ENCODE measurements around the gene CKM.
"Not testable (repeated sequence)": the region's sequence is repeated elsewhere in the genome, so short reads cannot be mapped to it uniquely, and the experiment has no call there.

CKM gene

DNA sequence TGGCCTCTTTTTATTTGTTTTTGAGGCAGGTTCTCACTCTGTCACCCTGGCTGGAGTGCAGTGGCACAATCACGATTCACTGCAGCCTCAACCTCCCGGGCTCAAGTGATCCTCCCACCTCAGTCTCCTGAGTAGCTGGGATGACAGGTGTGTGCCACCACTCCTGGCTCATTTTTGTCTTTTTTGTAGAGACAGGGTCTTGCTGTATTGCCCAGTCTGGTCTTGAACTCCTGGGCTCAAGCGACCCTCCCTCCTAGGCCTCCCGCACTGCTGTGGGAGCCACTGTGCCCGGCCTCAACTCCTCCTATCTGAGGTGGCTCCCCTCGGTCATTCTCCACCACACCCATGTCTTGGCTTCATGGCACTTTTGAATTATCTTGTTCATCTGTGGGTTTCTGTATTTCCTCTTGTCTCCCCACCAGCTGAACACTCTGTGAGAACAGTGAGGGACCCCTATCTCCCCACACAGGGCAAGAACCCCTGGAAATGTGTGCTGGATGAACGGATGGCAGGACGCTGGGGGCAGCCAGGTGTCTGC lies 7.9 kb downstream of the CKM start:
- DNase-seq, result peak; percentile 34

DNA sequence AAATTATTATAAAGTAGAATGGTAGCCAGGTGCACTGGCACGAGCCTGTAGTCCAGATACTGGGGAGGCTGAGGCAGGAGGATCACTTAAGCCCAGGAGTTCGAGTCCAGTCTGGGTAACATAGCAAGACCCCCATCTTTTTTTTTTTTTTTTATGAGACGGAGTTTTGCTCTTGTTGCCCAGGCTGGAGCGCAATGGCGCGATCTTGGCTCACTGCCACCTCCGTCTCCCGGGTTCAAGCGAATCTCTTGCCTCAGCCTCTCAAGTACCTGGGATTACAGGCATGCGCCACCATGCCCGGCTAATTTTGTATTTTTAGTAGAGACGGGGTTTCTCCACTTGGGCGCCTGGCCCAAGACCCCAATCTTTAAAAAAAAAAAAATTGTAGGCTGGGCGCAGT lies 10.4 kb downstream of the CKM start:
- DNase-seq, result not testable (repeated sequence)

DNA sequence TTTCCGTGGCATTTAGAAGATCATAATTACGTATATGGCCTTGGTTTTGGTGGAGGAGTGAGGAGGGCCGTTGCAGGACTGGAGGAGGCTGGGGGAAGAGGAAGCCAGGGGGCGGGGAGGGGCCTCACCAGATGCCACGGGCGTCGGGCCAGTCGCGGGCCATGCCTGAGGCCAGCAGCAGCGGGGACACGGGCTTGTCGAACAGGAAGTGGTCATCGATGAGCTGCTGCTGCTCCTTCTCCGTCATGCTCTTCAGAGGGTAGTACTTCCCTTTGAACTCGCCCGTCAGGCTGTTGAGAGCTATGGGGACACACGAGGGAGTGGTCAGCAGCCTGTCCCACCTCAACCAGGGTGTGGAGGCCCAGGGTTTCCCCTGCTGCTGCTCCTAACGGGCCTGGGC lies 11.1 kb downstream of the CKM start:
- DNase-seq, result no peak

DNA sequence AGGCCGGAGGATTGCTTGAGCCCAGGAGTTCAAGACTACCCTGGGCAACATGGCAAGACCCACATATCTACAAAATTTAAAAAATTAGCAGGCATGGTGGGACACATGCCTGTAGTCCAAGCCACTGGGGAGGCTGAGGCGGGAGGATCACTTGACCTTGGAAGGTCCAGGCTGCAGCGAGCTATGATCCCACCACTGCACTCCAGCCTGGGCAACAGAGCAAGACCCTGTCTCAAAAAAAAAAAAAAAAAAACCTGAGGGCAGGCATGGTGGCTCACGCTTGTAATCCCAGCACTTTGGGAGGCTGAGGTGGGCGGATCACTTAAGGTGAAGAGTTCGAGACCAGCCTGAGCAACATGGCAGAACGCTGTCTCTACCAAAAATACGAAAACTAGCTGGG lies 13.4 kb downstream of the CKM start:
- not testable (repeated sequence) for DNase-seq

DNA sequence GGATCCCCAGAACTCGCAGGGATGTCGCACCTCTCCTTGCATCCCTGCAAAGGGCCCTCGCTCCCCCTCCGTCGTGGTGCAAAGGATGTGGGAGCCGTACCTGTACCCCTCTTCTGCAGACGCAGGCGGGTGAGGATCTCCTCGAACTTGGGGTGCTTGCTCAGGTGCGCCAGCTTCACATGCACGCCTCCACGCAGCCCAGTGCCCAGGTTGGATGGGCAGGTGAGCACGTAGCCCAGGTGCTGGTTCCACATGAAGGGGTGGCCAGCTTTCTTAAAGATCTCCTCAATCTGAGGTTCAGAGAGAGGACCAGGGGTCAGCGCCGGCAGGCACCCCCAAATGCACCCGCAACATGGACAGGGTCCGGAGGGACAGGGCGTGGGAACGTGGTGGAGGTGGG lies 15.3 kb downstream of the CKM start:
- no peak for DNase-seq

DNA sequence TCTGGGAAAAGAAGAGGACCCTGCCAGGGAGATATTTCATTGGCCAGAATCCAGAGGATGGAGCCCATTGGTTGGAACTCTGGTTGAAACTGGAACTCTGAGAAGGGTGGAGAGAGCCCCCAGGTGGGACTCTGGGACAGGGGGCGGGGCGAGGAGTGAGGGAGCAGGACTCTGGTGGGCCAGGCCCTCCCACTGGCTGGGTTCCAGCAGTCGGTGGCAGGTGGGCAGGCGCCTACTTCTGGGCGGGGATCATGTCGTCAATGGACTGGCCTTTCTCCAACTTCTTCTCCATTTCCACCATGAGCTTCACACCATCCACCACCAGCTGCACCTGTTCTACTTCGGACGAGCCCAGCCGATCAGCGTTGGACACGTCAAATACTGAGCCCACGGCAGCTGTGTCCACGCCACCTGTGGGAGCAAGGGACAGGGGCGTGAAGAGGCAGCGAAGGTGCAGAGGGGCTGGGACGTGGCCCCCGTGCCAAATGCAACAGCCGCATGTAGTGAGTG lies 16.1 kb downstream of the CKM start:
- DNase-seq, result no peak

DNA sequence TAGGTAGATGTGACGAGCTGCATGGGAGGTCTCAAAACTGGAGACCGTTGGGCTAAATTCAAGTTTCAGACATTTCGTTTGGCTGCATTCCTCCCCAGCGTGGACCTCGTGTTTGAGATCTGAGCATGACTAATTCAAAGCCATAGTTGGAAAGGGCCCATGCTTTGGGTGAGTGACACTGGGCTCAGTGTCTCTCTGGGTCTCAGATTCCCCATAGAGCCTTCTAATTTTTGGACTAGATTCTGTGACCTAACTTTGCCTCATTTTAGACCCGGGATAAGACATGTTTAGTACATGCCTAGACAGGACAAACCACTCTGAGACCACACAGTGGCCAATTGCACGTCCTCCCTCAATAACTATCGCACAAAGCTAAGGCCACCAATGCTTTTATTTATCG lies 16.6 kb downstream of the CKM start:
- DNase-seq, result no peak

DNA sequence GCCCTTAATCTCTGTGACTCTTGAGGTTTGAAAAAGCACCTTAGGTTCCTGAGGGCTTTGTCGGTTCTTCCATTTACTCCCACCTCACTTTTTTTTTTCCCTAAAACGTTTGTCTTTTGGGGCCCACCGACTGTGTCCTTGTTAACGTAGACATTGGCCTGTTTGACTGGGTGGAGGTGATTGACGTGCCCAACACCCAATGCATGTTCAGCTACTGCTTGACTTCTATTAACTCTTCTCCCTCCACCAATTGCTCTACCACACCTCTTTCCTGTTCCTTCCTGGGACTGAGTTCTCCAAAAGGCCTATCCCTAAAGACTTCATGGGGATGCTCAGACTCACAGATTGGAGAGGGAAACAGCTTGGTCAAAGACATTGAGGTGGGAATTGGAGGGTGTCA lies 17.3 kb downstream of the CKM start:
- DNase-seq, result no peak

DNA sequence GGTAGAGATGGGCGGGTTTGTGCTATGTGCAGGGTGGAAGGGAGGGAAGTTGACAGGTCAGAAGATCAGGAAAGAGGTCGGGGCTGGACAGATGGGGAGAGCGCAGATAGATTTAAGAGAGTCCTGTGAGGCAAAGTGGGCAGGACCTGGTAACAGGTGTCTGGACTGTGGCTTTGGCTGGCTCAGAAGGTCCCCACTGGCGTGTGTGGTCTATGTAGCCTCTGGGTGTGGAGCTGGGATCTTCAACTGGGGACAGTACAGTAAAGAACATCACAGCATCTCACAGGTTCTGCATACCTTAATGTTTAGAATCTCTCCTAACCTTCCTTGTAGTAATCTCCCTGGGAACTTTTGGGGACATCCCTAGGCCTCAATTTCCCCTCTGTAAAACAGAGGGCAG lies 17.7 kb downstream of the CKM start:
- no peak for DNase-seq

DNA sequence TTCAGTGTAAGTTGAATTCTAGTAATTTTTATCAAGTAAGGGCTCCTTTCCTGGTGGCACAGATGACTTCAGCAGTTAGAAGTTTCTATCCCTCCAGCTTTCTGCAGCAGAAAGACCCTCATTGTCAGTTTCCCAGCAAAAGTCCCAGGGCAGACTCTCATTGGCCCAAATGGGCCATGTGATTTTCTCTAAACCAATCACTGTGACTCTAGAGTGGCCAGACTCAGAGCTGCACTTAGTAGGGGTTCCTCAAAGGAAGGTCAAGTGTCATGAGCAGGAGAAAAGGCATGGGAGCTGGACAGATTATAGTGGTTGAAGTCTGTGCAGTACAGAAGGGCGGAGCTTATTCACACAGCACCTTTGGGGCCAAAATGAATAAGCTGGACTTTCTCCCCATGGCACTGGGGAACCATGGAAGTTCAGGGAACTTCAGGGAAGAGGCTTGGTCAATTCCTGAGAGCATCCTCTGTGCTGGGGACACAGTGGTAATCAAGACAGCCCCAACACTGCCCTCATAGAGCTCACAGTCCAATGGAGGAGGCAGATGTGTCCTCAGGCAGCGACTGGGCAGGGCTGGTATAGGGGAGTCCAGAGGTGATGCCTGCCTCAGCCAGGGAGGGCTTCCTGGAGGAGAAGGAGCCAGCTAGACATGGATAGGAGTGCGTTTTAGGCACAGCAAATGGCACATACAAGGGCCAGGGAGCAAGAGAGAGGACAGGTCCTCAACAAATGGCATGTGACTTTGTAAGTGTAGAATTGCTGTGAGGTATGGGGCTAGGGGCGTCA lies 18.3 kb downstream of the CKM start:
- DNase-seq, result no peak

DNA sequence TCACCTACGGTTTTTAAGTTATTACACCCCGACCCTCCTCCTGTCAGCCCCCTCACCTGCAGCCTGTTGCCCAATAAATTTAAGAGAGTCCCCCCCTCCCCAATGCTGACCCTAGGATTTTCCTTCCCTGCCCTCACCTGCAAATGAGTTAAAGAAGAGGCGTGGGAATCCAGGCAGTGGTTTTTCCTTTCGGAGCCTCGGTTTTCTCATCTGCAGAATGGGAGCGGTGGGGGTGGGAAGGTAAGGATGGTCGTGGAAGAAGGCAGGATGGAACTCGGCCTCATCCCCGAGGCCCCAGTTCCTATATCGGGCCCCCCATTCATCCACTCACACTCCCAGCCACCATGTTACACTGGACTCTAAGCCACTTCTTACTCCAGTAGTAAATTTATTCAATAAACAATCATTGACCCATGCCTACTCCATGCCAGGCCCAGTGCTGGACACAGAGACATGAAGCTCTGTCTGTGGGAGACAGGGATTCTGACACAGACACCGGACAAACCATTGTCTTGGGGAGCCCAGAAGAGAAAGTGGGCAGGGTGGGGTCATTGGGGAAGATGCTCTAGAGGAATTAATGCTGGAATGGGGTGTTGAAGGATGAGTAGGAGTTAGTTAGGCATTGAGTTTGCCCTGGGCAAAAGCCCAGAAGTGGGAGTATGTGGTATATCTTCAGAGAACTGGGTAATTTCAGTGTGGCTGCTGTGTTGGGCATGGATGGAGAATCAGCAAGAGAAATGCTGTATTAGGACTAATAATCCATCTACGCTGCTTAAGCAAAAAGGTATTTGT lies 19.2 kb downstream of the CKM start:
- no peak for DNase-seq

DNA sequence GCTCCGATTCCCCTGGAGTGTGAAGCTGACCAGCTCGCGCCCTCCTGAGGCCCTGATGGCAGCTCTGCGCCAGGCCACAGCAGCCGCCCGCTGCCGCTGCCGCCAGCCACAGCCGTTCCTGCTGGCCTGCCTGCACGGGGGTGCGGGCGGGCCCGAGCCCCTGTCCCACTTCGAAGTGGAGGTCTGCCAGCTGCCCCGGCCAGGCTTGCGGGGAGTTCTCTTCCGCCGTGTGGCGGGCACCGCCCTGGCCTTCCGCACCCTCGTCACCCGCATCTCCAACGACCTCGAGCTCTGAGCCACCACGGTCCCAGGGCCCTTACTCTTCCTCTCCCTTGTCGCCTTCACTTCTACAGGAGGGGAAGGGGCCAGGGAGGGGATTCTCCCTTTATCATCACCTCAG lies 20.3 kb downstream of the CKM start:
- no peak for DNase-seq

DNA sequence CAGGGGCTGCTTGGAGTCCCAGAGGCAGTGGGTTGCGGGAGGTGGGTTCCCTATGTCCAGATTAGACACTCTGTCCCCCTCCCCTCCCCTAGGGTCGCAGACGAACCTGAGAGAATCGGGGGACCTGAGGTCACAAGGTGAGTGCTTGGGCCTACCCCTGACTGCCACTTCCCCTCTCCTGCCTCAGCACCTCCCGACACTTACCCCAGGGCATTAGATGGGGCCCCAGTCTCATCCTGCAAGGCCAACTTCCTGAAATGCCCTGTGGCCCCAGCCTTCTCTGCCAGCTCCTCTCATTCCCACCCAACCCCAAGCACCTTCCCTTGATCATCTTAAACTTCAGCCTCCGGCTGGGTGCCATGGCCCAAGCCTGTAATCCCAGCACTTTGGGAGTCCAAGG lies 23.0 kb downstream of the CKM start:
- no peak for DNase-seq

DNA sequence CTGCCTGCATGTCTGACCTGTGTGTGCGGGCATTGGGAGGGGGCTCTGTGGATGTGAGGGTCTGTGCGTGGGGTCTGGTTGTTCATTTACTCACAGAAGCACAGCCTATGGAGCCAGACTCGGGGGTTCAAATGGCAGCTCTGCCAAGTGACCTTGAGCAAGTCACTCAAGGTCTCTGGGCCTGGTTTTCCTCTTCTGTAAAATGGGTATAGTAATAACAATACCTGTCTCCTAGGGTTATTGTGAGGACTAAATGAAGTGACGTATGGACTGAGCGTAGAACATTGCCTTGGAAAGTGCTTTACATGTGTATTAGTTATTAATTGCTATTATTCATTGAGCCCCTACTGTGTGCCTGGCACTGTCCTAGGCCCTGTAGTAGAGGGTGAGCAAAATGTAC lies 24.4 kb downstream of the CKM start:
- DNase-seq, result no peak

DNA sequence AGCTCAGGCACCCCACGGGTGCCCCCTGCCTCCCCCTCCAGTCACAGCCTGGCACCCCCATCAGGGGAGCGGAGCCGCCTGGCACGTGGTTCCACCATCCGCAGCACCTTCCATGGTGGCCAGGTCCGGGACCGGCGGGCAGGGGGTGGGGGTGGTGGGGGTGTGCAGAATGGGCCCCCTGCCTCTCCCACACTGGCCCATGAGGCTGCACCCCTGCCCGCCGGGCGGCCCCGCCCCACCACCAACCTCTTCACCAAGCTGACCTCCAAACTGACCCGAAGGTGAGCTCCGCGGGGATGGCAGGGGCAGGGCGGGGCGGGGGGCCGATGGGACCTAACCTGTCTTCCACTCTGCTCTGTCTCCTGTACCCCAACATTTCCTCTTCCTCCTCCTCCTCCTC lies 25.0 kb downstream of the CKM start:
- DNase-seq, result no peak

DNA sequence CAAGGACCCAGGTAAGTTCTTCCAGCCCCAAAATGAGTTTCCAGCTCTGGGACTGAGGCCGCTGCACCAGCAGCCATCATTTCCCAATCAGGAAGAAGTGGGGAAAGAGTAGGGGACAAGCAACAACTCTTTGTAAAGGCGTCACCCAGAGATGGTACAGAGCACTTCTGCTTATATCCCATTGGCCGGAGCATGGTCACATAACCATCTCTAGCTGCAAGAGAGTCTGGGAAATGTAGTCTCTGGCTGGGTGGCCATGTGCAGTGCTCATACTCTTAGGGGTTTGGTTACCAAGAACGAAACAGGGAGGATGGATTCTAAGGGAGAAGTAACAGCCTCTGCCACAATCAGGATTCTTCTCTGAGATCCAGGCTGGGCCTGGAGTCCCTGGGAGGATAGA lies 26.3 kb downstream of the CKM start:
- DNase-seq, result no peak

DNA sequence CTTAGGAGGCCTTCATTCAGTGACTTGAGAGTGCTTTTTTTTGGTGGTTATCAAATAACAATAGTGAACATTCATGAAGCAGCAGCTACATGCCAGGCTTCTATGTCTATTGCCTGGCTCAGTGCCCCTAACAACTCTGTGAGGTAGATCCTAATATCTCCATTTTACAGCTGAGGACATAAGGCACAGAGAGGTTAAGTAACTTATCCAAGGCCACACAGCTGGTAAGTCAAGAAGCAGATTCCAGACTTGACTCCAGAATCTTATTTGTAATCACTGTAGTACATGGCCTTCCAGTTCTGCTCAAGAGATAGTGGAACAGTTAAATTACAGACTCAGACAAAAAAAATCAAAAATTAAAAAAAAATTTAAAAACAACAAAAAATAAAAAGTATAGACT lies 26.8 kb downstream of the CKM start:
- DNase-seq, result no peak

DNA sequence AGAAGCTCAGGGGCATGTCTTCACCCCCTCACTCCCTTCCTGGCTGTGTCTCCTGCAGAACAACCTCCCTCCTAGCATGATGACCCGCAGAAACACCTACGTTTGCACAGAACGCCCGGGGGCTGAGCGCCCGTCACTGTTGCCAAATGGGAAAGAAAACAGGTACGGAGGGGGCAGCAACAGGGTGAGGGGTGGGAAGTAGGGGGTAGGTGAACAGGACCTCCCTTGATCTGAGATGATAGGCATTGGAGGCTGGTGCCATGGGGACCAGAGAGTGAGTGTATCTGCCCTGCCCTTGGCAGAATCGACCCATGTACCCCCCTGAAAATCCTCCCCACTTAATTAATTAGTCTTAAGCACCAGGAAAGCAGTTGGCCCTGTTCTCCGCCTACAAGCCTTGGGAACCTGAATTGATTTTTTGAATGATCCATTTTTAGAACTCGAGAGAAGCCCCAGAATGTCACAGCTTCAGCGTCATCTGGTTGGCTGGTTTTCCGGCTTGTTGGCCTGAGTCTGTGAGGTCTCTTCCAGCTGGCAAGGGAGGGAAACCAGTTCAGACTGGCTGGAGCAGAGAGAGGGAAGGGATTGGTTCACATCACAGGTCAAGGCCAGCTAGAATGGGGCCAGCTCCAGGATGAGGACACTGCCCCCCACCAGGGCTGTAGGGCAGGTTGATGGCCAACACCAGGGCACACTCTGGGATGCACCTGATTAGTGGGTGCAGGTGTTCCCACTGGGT lies 28.2 kb downstream of the CKM start:
- no peak for DNase-seq

DNA sequence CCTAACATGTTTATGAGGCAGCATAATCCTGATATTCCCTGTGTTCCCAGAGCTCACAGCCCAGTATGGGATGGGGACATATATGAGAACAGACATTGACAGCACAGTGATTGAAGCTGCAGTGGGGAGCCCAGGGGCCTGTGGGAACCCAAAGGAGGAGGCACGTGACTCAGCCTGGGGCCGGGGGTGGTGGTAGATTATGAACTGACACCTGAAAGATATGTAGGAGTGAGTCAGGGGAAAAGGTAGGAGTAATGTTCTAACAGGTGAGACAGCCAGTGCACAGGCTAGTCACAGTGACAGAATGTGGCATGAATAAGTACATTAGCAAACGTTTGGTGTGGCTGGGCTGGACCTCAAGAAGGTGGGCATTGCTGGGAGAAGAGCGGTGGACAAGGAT lies 29.0 kb downstream of the CKM start:
- no peak for DNase-seq

DNA sequence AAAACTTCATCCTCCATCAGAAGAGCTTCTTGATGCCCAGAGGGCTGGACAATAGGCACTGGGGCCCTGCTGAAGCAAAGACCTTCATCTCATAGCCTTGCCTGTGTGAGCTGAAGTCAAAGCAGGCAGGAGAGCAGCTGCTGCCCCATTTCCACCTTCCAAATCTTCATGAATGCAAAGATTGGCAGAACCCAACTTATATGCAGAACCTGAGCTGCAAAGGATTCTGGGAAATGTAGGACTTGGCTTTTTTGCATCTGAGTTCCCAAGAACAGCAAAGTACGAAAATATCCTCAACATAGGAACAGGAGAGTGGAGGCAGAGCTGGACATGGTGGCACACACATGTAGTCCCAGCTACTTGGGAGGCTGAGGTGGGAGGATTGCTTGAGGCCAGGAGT lies 30.8 kb downstream of the CKM start:
- DNase-seq, result no peak

DNA sequence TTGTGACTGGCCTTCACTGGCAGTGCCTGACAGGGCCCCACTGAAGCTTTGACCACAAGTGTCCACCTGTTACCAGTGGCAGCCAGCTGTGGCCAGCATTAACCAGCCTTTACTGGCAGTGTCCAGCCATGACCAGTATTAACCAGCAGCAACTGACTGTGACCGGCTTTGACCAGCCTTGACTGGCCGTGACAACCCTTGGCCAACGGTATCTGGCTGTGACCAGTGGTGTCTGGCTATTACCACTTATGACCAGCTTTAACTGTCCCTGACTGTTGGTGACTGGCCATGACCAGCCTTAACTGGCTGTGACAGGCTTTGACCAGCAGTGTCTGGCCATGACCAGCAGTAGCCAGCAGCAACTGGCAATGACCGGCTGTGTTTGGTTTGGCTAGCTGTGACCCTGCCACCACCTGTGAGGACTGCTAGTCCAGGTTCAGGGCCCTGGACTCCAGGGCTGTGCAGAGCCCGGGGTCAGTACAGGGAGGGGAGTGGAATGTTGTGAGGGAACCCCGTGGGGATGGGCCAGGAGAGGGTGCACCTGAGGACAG lies 32.2 kb downstream of the CKM start:
- no peak for DNase-seq

DNA sequence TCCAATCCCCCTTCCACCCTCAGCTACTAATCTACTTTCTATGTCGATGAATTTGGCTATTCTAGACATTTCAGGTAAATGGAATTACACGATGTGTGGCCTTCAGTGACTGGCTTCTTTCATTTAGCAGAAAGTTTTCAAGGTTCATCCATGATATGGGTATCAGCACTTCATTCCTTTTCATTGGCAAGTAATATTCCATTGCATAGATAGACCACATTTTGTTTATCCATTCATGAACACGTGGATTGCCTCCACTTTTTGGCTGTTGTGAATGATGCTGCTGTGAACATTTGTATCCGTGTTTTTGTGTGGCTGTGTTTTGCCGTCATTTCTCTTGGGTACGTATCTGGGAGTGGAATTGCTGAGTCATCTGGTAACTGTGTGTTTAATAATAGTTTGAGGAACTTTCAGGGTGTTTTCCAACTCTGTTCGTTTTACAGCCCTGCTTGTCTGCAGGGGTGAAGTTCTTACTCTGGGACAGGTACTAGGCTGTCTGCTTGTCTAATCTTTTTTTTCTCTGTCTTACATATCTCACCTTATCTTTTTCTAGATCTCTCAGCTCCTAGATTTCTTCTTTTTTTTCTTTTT lies 39.1 kb downstream of the CKM start:
- DNase-seq, result peak; percentile 36
